Measurements from ENCODE around the gene DDRGK1.

DNA sequence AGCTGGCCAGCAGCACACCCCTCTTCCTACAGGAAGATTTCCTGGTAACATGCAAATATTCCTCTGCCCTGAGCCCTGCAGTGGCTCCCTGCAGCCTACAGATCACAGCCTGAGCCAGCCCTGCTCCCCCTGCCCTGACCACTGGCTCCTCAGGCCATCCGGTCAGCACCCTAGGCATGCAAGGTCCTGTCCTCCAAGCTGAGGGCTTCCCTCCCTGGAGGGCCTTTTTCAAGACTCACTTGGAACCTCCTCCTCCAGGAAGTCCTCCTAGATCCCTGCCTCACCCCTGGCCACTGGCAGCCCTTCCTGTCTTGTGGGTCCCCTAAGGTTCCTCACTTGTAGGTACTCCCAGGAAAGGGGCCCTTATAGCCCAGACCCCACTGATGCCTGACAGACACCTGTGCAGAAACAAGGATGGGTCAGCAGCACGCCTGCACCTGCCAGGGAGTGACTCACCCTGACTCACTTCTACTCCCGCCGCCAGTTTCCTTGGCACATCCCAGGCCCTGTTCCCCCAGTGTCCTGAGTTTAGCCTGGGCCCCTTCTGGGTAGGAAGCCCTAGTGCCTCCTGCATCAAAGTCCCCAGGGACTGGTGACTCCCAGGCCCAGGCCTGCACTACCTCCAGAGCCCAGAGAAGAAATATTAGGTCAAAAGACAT lies 31.3 kb upstream of the DDRGK1 start:
- no peak for TF ChIP-seq GATA1 (IDR thresholded peaks at IDR 0.05; ENCODE audit: low read depth, low read length)
- no peak for TF ChIP-seq POLR2A (IDR thresholded peaks at IDR 0.05; ENCODE audit: low read length)

All from erythroblast (primary cell).